A673 (cell line): ENCODE data around the gene SERTAD2.

Experiments used
- CTCF ChIP-seq: fragments of 300-800, 200-600 bp; sonication (generic); conservative IDR thresholded peaks from 2 replicates; pipeline ENCODE4 v1.5.1; 2017; ENCODE audit warnings: low read depth, mild to moderate bottlenecking, antibody characterized with exemption, low read length, moderate library complexity, mixed read lengths
- EZH2 ChIP-seq: fragments of 200-600 bp; sonication (generic); IDR thresholded peaks from 2 replicates; pipeline ENCODE4 v1.6.1; 2017; ENCODE audit warnings: borderline replicate concordance, low read depth, mild to moderate bottlenecking, mixed read lengths, antibody characterized with exemption, low read length; ENCODE audit not compliant: poor library complexity, severe bottlenecking

GRCh38 chr2:64615844-64616536 is 37.7 kb downstream of the SERTAD2 start:
- TF ChIP-seq CTCF (no peak), EZH2 (no peak)
